ENCODE measurements around the gene HADHA.

DNA sequence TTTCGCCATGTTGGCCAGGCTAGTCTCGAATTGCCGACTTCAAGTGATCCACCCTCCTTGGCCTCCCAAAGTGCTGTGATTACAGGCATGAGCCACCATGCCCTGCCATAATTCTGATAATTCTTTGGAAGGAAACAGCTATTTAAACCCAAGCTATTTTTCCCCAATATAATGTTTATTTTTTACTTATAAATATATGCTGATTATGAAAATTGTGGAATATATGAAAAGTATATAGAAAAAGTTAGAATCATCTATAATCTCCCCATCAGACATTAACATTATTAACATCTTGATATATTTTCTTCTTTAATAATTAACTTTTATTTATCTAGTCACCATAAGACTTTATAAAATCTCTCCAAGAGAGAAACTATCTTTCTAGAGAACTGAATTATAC is 41.5 kb upstream of the HADHA start:
- TF ChIP-seq, protein P1, sequence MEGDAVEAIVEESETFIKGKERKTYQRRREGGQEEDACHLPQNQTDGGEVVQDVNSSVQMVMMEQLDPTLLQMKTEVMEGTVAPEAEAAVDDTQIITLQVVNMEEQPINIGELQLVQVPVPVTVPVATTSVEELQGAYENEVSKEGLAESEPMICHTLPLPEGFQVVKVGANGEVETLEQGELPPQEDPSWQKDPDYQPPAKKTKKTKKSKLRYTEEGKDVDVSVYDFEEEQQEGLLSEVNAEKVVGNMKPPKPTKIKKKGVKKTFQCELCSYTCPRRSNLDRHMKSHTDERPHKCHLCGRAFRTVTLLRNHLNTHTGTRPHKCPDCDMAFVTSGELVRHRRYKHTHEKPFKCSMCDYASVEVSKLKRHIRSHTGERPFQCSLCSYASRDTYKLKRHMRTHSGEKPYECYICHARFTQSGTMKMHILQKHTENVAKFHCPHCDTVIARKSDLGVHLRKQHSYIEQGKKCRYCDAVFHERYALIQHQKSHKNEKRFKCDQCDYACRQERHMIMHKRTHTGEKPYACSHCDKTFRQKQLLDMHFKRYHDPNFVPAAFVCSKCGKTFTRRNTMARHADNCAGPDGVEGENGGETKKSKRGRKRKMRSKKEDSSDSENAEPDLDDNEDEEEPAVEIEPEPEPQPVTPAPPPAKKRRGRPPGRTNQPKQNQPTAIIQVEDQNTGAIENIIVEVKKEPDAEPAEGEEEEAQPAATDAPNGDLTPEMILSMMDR (IDR thresholded peaks at IDR 0.05) = no peak
- TF ChIP-seq POLR2AphosphoS5 (IDR thresholded peaks at IDR 0.05) = no peak

Measured in upper lobe of left lung (tissue), 4 donors.